H1 (cell line): ENCODE results near the gene C15orf39. TPM values are rescaled to one million over a fixed set of nuclear protein-coding genes. Genes with fewer than 3 reads are reported as not detected.

ENCODE experiments used
- CTCF ChIA-PET: fragments of 300-600 bp; sonication (Branson Sonifier 250); formaldehyde crosslinking; loops from one replicate; lab custom pipeline; 2021; ENCODE audit not compliant: partially characterized antibody; lab: Charles Lee
- POLR2A ChIA-PET: fragments of 300-600 bp; sonication (Branson Sonifier 250); formaldehyde crosslinking; loops from one replicate; lab custom pipeline; 2021; ENCODE audit warnings: inconsistent platforms; ENCODE audit not compliant: partially characterized antibody; lab: Charles Lee
- DNase-seq, 2 experiments: peaks; one replicate each; pipeline versions ENCODE4 v3.0.0 to v3.0.0-alpha.2; 2010 to 2022; ENCODE audit warnings: low spot score in 2 of 2, low read depth in 1 of 2, mixed read lengths in 1 of 2
- FAIRE-seq: peaks from 2 replicates; lab custom pipeline; 2011; peaks lifted over from hg19 to GRCh38; lab: Jason Lieb, UNC
- H2AFZ ChIP-seq: 2 replicates; pipeline ENCODE4 v1.8.1; 2012; ENCODE audit warnings: low read length, inconsistent platforms
- H2AK5ac ChIP-seq: 2 replicates; pipeline ENCODE4 v1.6.1; 2013; ENCODE audit warnings: low read depth, low read length
- H2BK120ac ChIP-seq: replicated peaks from 2 replicates; pipeline ENCODE3; 2013; ENCODE audit warnings: low read depth, low read length, inconsistent platforms
- H2BK12ac ChIP-seq: 2 replicates; pipeline ENCODE4 v1.6.1; 2013; ENCODE audit warnings: low read depth, low read length
- H2BK15ac ChIP-seq: 2 replicates; pipeline ENCODE4 v1.6.1; 2013; ENCODE audit warnings: low read length
- H2BK20ac ChIP-seq: 2 replicates; pipeline ENCODE4 v1.6.1; 2013; ENCODE audit warnings: low read length
- H2BK5ac ChIP-seq: 2 replicates; pipeline ENCODE4 v1.6.1; 2013; ENCODE audit warnings: low read depth, low read length
- H3K14ac ChIP-seq: 2 replicates; pipeline ENCODE4 v1.6.1; 2013; ENCODE audit warnings: inconsistent platforms; ENCODE audit not compliant: insufficient read length
- H3K18ac ChIP-seq: 2 replicates; pipeline ENCODE4 v1.6.1; 2013; ENCODE audit warnings: low read length; ENCODE audit errors: extremely low read depth
- H3K23ac ChIP-seq: 2 replicates; pipeline ENCODE4 v1.6.1; 2013; ENCODE audit warnings: inconsistent platforms; ENCODE audit not compliant: insufficient read length
- H3K23me2 ChIP-seq: 2 replicates; pipeline ENCODE4 v1.6.1; 2013; ENCODE audit warnings: low read depth, low read length
- H3K27ac ChIP-seq: 2 replicates; pipeline ENCODE4 v1.6.1; 2011; ENCODE audit warnings: low read depth, low read length, inconsistent platforms
- H3K27me3 ChIP-seq, 4 experiments: replicated peaks in 1 of 4; 1 replicate in 1 of 4; 2 replicates in 3 of 4; pipeline versions ENCODE4 v1.6.1 to v1.8.1; 2011 to 2013; ENCODE audit warnings: low read length in 3 of 4, mild to moderate bottlenecking in 3 of 4, inconsistent platforms in 2 of 4, mixed read lengths in 2 of 4, moderate library complexity in 1 of 4; ENCODE audit not compliant: control insufficient read depth in 3 of 4, insufficient read depth in 3 of 4; ENCODE audit errors: extremely low read depth in 1 of 4
- H3K36me3 ChIP-seq, 4 experiments: 2 replicates each; pipeline versions ENCODE4 v1.6.1 to v1.8.1; 2011 to 2013; ENCODE audit warnings: mild to moderate bottlenecking in 4 of 4, low read length in 3 of 4, moderate library complexity in 2 of 4, control low read depth in 1 of 4, inconsistent platforms in 1 of 4; ENCODE audit not compliant: insufficient read depth in 4 of 4, control insufficient read depth in 2 of 4
- H3K4ac ChIP-seq: replicated peaks from 2 replicates; pipeline ENCODE3; 2013; ENCODE audit warnings: low read length, low read depth, mixed read lengths, inconsistent platforms; ENCODE audit not compliant: insufficient read length
- H3K4me1 ChIP-seq, 4 experiments: replicated peaks in 1 of 4; 1 replicate in 1 of 4; 2 replicates in 3 of 4; pipeline versions ENCODE4 v1.6.1 to v1.8.1; 2011 to 2013; ENCODE audit warnings: low read length in 3 of 4, inconsistent platforms in 2 of 4, mixed read lengths in 1 of 4; ENCODE audit not compliant: insufficient read depth in 4 of 4, control insufficient read depth in 3 of 4
- H3K4me2 ChIP-seq, 2 experiments: 2 replicates each; pipeline versions ENCODE4 v1.6.1 to v1.8.1; 2011 to 2013; ENCODE audit warnings: low read depth in 2 of 2, low read length in 2 of 2, control low read depth in 1 of 2, inconsistent platforms in 1 of 2, mild to moderate bottlenecking in 1 of 2; ENCODE audit not compliant: insufficient read depth in 1 of 2
- H3K4me3 ChIP-seq, 4 experiments: fragments of 200-600, 300-600 bp in 1 of 4; sonication (generic), shearing (Covaris generic), sonication (Bioruptor Twin) in 1 of 4; 2 replicates each; pipeline versions ENCODE4 v1.5.1 to v1.8.1; 2011 to 2016; ENCODE audit warnings: low read length in 4 of 4, low read depth in 3 of 4, control low read depth in 2 of 4, inconsistent platforms in 2 of 4, mild to moderate bottlenecking in 2 of 4, mixed read lengths in 1 of 4, moderate library complexity in 1 of 4; ENCODE audit not compliant: insufficient read depth in 2 of 4; ENCODE audit errors: extremely low read depth in 1 of 4
- H3K56ac ChIP-seq: replicated peaks from 2 replicates; pipeline ENCODE3; 2013; ENCODE audit warnings: low read depth, mild to moderate bottlenecking, mixed read lengths, low read length, inconsistent platforms; ENCODE audit not compliant: insufficient read length
- H3K79me1 ChIP-seq: 2 replicates; pipeline ENCODE4 v1.6.1; 2013; ENCODE audit warnings: low read depth, low read length, control low read depth
- H3K79me2 ChIP-seq, 2 experiments: 2 replicates each; pipeline versions ENCODE4 v1.6.1 to v1.8.1; 2012 to 2013; ENCODE audit warnings: low read length in 2 of 2, mild to moderate bottlenecking in 2 of 2, inconsistent platforms in 1 of 2; ENCODE audit not compliant: insufficient read depth in 2 of 2, control insufficient read depth in 1 of 2
- H3K9ac ChIP-seq, 4 experiments: replicated peaks in 1 of 4; 1 replicate in 1 of 4; 2 replicates in 3 of 4; pipeline versions ENCODE4 v1.6.1 to v1.8.1; 2011 to 2013; ENCODE audit warnings: low read depth in 3 of 4, low read length in 3 of 4, control low read depth in 2 of 4, mild to moderate bottlenecking in 2 of 4, moderate library complexity in 2 of 4, inconsistent platforms in 1 of 4; ENCODE audit errors: extremely low read depth in 1 of 4
- H3K9me3 ChIP-seq, 2 experiments: 2 replicates each; pipeline versions ENCODE4 v1.6.1 to v1.8.1; 2012 to 2013; ENCODE audit warnings: mild to moderate bottlenecking in 2 of 2, moderate library complexity in 2 of 2, control low read depth in 1 of 2, inconsistent platforms in 1 of 2, low read depth in 1 of 2, low read length in 1 of 2, mixed read lengths in 1 of 2; ENCODE audit not compliant: insufficient read depth in 2 of 2
- H4K20me1 ChIP-seq, 2 experiments: replicated peaks in 1 of 2; 2 replicates each; pipeline versions ENCODE3 to v1.8.1; 2011 to 2013; ENCODE audit warnings: inconsistent platforms in 2 of 2, low read length in 2 of 2, mild to moderate bottlenecking in 1 of 2; ENCODE audit not compliant: insufficient read depth in 2 of 2, control insufficient read depth in 1 of 2
- H4K5ac ChIP-seq: 2 replicates; pipeline ENCODE4 v1.6.1; 2013; ENCODE audit warnings: low read length, low read depth, mixed read lengths, inconsistent platforms; ENCODE audit not compliant: insufficient read length
- H4K8ac ChIP-seq: 2 replicates; pipeline ENCODE4 v1.8.0; 2013; ENCODE audit warnings: mild to moderate bottlenecking, moderate library complexity, low read length, inconsistent platforms; ENCODE audit not compliant: insufficient read depth; ENCODE audit errors: extremely low read depth
- H4K91ac ChIP-seq: replicated peaks from 2 replicates; pipeline ENCODE3; 2013; ENCODE audit warnings: low read length, mixed read lengths, inconsistent platforms; ENCODE audit not compliant: insufficient read length
- ATF2 ChIP-seq: IDR thresholded peaks from 2 replicates; pipeline ENCODE4 v1.6.1; 2012; ENCODE audit warnings: low read length, inconsistent platforms
- BACH1 ChIP-seq: IDR thresholded peaks from 2 replicates; pipeline ENCODE4 v1.6.1; 2012; ENCODE audit warnings: low read length, improper control_type of control experiment
- CHD1 ChIP-seq: IDR thresholded peaks from 2 replicates; pipeline ENCODE4 v1.6.1; 2012; ENCODE audit warnings: low read depth, low read length, improper control_type of control experiment
- EGR1 ChIP-seq: IDR thresholded peaks from 2 replicates; pipeline ENCODE4 v1.6.1; 2011; ENCODE audit warnings: low read depth, low read length, borderline replicate concordance
- EP300 ChIP-seq, 2 experiments: IDR thresholded peaks; 1 replicate in 1 of 2; 2 replicates in 1 of 2; pipeline ENCODE4 v1.6.1; 2011 to 2012; ENCODE audit warnings: low read depth in 2 of 2, low read length in 2 of 2, mild to moderate bottlenecking in 2 of 2, borderline replicate concordance in 1 of 2, inconsistent platforms in 1 of 2, moderate library complexity in 1 of 2
- SP2 ChIP-seq: IDR thresholded peaks from 2 replicates; pipeline ENCODE4 v1.6.1; 2012; ENCODE audit warnings: mild to moderate bottlenecking, low read length, inconsistent platforms
- SUZ12 ChIP-seq: fragments of 200-600 bp; sonication (generic); IDR thresholded peaks from 2 replicates; pipeline ENCODE4 v1.6.1; 2012; ENCODE audit warnings: mild to moderate bottlenecking, inconsistent platforms, low read length, moderate library complexity, mixed read lengths
- TCF12 ChIP-seq: IDR thresholded peaks from 2 replicates; pipeline ENCODE4 v1.6.1; 2011; ENCODE audit warnings: low read depth, mild to moderate bottlenecking, low read length
- WGBS, 2 experiments: shearing (Covaris generic) in 1 of 2; methylation state at CpG; one replicate each; pipeline versions ENCODE4 v1.1.6 to v1.1.7; 2013 to 2015; ENCODE audit warnings: low lambda C conversion rate in 2 of 2, mixed read lengths in 2 of 2, inconsistent platforms in 1 of 2, low coverage in 1 of 2, missing lambda C conversion rate in 1 of 2; ENCODE audit not compliant: insufficient replicate concordance in 2 of 2, insufficient coverage in 1 of 2, insufficient read length in 1 of 2; ENCODE audit errors: extremely low coverage in 1 of 2, missing lambda C conversion rate in 1 of 2; 5-methylcytosine and 5-hydroxymethylcytosine counted together
- polyA plus RNA-seq, 7 experiments: library from polyadenylated mRNA; depleted of rRNA in 3 of 7; stranded (reverse) in 5 of 7; unstranded in 2 of 7; fragments of >200 nt in 5 of 7; fragments of 200-250 nt in 2 of 7; gene quantifications; 1 replicate in 5 of 7; 2 replicates in 1 of 7; 4 replicates in 1 of 7; pipeline versions ENCODE4 v1.2.1 to v1.2.3, GENCODE V29; 2011 to 2013; ENCODE audit warnings: missing spikeins in 2 of 7, mixed read lengths in 2 of 7
- total RNA-seq: library from RNA; stranded (reverse); fragmentation: NEBNext Ultra II Directional; extraction: Animal tissue kit (Norgen Biotek cat#: 25700); gene quantifications from 2 replicates; pipeline ENCODE4 v1.2.1, GENCODE V29; 2021
- TF ChIP-seq, protein P1 (sequence below): IDR thresholded peaks from 2 replicates; pipeline ENCODE4 v1.6.1; 2011; ENCODE audit warnings: low read length, improper control_type of control experiment

The C15orf39 gene
- total and polyA plus RNA-seq, 2 of the 8 experiments (the other 6 are each of a cell fraction or from before 2014, with no cell fraction given): 13.8 to 38.5 TPM

DNA sequence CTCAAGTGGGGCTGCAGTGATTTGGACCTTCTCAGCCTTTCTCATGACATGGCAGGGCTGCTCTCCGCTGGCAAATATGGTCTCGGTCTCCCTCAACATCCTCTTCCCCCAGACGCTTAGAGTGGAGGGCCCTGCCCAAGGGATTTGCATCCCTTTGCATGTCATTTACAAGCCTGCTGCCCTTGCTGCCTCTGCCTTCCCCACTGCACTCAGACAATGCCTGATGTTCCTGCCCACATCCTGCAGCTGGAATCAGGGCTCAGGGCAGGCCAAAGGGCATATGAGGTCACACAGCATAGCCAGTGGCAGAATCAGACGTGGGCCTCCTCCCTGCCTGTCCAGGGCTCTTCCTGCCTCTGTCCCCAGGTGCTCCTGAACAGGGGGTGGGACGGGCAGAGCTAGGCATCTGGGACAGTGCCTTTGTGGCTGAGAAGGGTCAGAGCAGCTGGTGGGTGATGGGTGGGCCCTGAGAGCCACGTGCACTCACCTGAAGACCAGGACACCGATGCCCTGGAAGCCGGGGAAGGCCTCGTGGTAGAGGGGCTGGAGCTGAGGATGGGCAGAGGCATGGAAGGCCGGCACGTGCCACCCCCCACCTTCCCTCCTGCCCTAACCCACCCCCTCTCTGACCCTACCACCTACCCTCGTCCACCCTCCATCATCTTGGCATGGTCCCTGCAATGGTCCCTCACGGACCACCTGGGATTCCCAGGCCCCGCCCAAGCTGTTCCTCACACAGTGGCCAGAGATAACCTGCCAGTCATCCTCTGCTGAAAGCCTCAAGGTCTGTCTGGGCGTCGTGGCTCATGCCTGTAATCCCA lies 29.1 kb downstream of the C15orf39 start:
- ChIA-PET CTCF (interaction anchor here (0.6 to 3.4 kb wide), 5 partner anchors 77 to 245 kb away, joined by 3 to 8 read pairs (median 4); no protein-coding TSS in a partner anchor), POLR2A (interaction anchor here (0.6 to 1.4 kb wide), 2 partner anchors 14 to 1702 kb away, joined by 3 to 7 read pairs; no protein-coding TSS in a partner anchor)
- H3K9ac ChIP-seq: no peak overlapping the region; a peak in 1 of 7 replicates
- H3K4ac ChIP-seq: no peak overlapping the region
- no peak overlapping the region; the same call in 1 of the 2 replicates for H3K18ac ChIP-seq
- H4K8ac ChIP-seq: no peak overlapping the region; the same call in 1 of the 2 replicates
- H3K27ac ChIP-seq: no peak overlapping the region
- FAIRE-seq (no peak), DNase-seq (no peak)
- no peak overlapping the region for H2AFZ ChIP-seq
- no peak overlapping the region for H2AK5ac ChIP-seq
- H3K4me3 ChIP-seq: no peak overlapping the region
- no peaks in the 10 kb centered on the region for H3K79me1 ChIP-seq
- H3K4me1 ChIP-seq: no peaks in the 10 kb centered on the region; a peak in 2 of 7 replicates
- H2BK5ac ChIP-seq: no peak overlapping the region
- H4K20me1 ChIP-seq: no peaks in the 10 kb centered on the region
- H4K91ac ChIP-seq: peak overlapping the region; percentile 65
- no peak overlapping the region for H2BK120ac ChIP-seq
- H3K4me2 ChIP-seq: no peak overlapping the region
- H3K14ac ChIP-seq: no peak overlapping the region
- H3K27me3 ChIP-seq: no peaks in the 10 kb centered on the region; a peak in 1 of 7 replicates
- no peak overlapping the region for H4K5ac ChIP-seq
- H3K36me3 ChIP-seq: no peaks in the 10 kb centered on the region
- H3K23me2 ChIP-seq: no peaks in the 10 kb centered on the region
- no peaks in the 10 kb centered on the region for H3K79me2 ChIP-seq
- no peaks in the 10 kb centered on the region for H3K9me3 ChIP-seq
- H2BK15ac ChIP-seq: no peak overlapping the region
- 88% methylated on average over 14 of the region's 16 CpGs; no CpG with 5 or more reads in 1 of the 2 experiments for WGBS, 2 experiments
- no peak overlapping the region for H3K23ac ChIP-seq
- H2BK12ac ChIP-seq: peak overlapping the region; percentile 68; the same call in 1 of the 2 replicates
- H2BK20ac ChIP-seq: peak overlapping the region; percentile 10; the same call in 1 of the 2 replicates
- H3K56ac ChIP-seq: no peak overlapping the region
- TF ChIP-seq TCF12: no peak
- TF ChIP-seq SUZ12: no peak
- no peak for TF ChIP-seq CHD1
- TF ChIP-seq ATF2: no peak
- no peak for TF ChIP-seq EGR1
- no peak for TF ChIP-seq SP2
- no peak for TF ChIP-seq BACH1
- TF ChIP-seq, protein P1, sequence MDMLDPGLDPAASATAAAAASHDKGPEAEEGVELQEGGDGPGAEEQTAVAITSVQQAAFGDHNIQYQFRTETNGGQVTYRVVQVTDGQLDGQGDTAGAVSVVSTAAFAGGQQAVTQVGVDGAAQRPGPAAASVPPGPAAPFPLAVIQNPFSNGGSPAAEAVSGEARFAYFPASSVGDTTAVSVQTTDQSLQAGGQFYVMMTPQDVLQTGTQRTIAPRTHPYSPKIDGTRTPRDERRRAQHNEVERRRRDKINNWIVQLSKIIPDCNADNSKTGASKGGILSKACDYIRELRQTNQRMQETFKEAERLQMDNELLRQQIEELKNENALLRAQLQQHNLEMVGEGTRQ: no peak
- TF ChIP-seq EP300 (IDR thresholded peaks at IDR 0.05; ENCODE audit: borderline replicate concordance in 1 of 2, low read depth in 2 of 2, low read length in 2 of 2): no peak
